H9 (cell line): ENCODE measurements around the gene ARID1B. TPM values are rescaled to one million over a fixed set of nuclear protein-coding genes. Genes with fewer than 3 reads are reported as not detected.

Experiments
- DNase-seq: peaks from one replicate; pipeline ENCODE4 v3.0.0-alpha.2; 2017
- H2AFZ ChIP-seq: one replicate; pipeline ENCODE4 v1.6.1; 2013; ENCODE audit warnings: mild to moderate bottlenecking, low read length, control low read depth, moderate library complexity
- H2AK5ac ChIP-seq: 2 replicates; pipeline ENCODE4 v1.6.1; 2013; ENCODE audit warnings: low read length, control low read depth, mixed read lengths; ENCODE audit not compliant: insufficient read length
- H2BK120ac ChIP-seq: one replicate; pipeline ENCODE4 v1.6.1; 2013; ENCODE audit warnings: low read depth, mild to moderate bottlenecking, low read length, control low read depth, inconsistent platforms; ENCODE audit not compliant: poor library complexity, severe bottlenecking
- H2BK12ac ChIP-seq: 2 replicates; pipeline ENCODE4 v1.6.1; 2013; ENCODE audit warnings: low read length, control low read depth, mixed read lengths, low read depth; ENCODE audit not compliant: insufficient read length
- H2BK15ac ChIP-seq: 2 replicates; pipeline ENCODE4 v1.6.1; 2013; ENCODE audit warnings: low read depth, low read length, control low read depth
- H2BK20ac ChIP-seq: one replicate; pipeline ENCODE4 v1.6.1; 2013; ENCODE audit warnings: low read depth, mild to moderate bottlenecking, low read length, control low read depth, inconsistent platforms; ENCODE audit not compliant: poor library complexity, severe bottlenecking
- H2BK5ac ChIP-seq: 2 replicates; pipeline ENCODE4 v1.6.1; 2013; ENCODE audit warnings: low read length, control low read depth, mixed read lengths; ENCODE audit not compliant: insufficient read length
- H3K14ac ChIP-seq: 2 replicates; pipeline ENCODE4 v1.6.1; 2013; ENCODE audit warnings: low read length, control low read depth; ENCODE audit not compliant: insufficient read depth
- H3K18ac ChIP-seq: 2 replicates; pipeline ENCODE4 v1.6.1; 2013; ENCODE audit warnings: low read depth, mild to moderate bottlenecking, mixed read lengths, low read length, control low read depth; ENCODE audit not compliant: insufficient read length
- H3K23ac ChIP-seq: 2 replicates; pipeline ENCODE4 v1.6.1; 2013; ENCODE audit warnings: low read length, control low read depth, mixed read lengths, low read depth; ENCODE audit not compliant: insufficient read length
- H3K23me2 ChIP-seq: 2 replicates; pipeline ENCODE4 v1.6.1; 2013; ENCODE audit warnings: low read depth, mild to moderate bottlenecking, mixed read lengths, low read length, control low read depth; ENCODE audit not compliant: insufficient read length, poor library complexity, severe bottlenecking
- H3K27ac ChIP-seq: 2 replicates; pipeline ENCODE4 v1.5.1; 2013; ENCODE audit warnings: low read length, control low read depth, mixed read lengths, low read depth; ENCODE audit not compliant: insufficient read length
- H3K27me3 ChIP-seq: 2 replicates; pipeline ENCODE4 v1.6.1; 2013; ENCODE audit warnings: low read length, control low read depth, inconsistent platforms; ENCODE audit not compliant: insufficient read depth
- H3K4ac ChIP-seq: 2 replicates; pipeline ENCODE4 v1.6.1; 2013; ENCODE audit warnings: low read depth, mild to moderate bottlenecking, control low read depth, inconsistent platforms, low read length, moderate library complexity
- H3K4me1 ChIP-seq: 2 replicates; pipeline ENCODE4 v1.6.1; 2013; ENCODE audit warnings: low read length, control low read depth, inconsistent platforms; ENCODE audit not compliant: insufficient read depth
- H3K4me2 ChIP-seq: 2 replicates; pipeline ENCODE4 v1.6.1; 2013; ENCODE audit warnings: low read length, control low read depth, mixed read lengths; ENCODE audit not compliant: insufficient read length, insufficient read depth
- H3K56ac ChIP-seq: 2 replicates; pipeline ENCODE4 v1.6.1; 2013; ENCODE audit warnings: low read depth, mild to moderate bottlenecking, mixed read lengths, low read length, control low read depth; ENCODE audit not compliant: insufficient read length
- H3K79me1 ChIP-seq: 2 replicates; pipeline ENCODE4 v1.6.1; 2013; ENCODE audit warnings: low read depth, mild to moderate bottlenecking, moderate library complexity, low read length, control low read depth, inconsistent platforms; ENCODE audit not compliant: insufficient read depth, poor library complexity, severe bottlenecking
- H3K79me2 ChIP-seq: 2 replicates; pipeline ENCODE4 v1.6.1; 2013; ENCODE audit warnings: low read length, control low read depth, inconsistent platforms; ENCODE audit not compliant: insufficient read depth
- H3K9ac ChIP-seq: 2 replicates; pipeline ENCODE4 v1.6.1; 2013; ENCODE audit warnings: low read length, control low read depth, mixed read lengths; ENCODE audit not compliant: insufficient read length; ENCODE audit errors: extremely low read depth
- H3K9me3 ChIP-seq: one replicate; pipeline ENCODE4 v1.6.1; 2013; ENCODE audit warnings: low read depth, low read length, inconsistent platforms; ENCODE audit not compliant: control insufficient read depth
- H3T11ph ChIP-seq: one replicate; pipeline ENCODE4 v1.6.1; 2013; ENCODE audit warnings: mild to moderate bottlenecking, low read length, control low read depth, inconsistent platforms
- H4K20me1 ChIP-seq: one replicate; pipeline ENCODE4 v1.6.1; 2013; ENCODE audit not compliant: control insufficient read depth, insufficient read length, insufficient read depth
- H4K5ac ChIP-seq: 2 replicates; pipeline ENCODE4 v1.6.1; 2013; ENCODE audit warnings: low read depth, mild to moderate bottlenecking, mixed read lengths, low read length, control low read depth; ENCODE audit not compliant: insufficient read length
- H4K8ac ChIP-seq: replicated peaks from 2 replicates; pipeline ENCODE4 v1.6.1; 2013; ENCODE audit warnings: low read length, control low read depth, mixed read lengths, low read depth; ENCODE audit not compliant: insufficient read length
- H4K91ac ChIP-seq: 2 replicates; pipeline ENCODE4 v1.6.1; 2013; ENCODE audit warnings: low read depth, mild to moderate bottlenecking, moderate library complexity, mixed read lengths, low read length, control low read depth; ENCODE audit not compliant: insufficient read length
- H3K27ac Mint-ChIP-seq, 3 experiments: 2 replicates in 2 of 3; 3 replicates in 1 of 3; pipeline ENCODE4 v1.8.0; 2020 to 2021; ENCODE audit warnings: mixed read lengths in 3 of 3, mild to moderate bottlenecking in 1 of 3, moderate library complexity in 1 of 3
- H3K27me3 Mint-ChIP-seq: 2 replicates; pipeline ENCODE4 v1.8.0; 2021; ENCODE audit warnings: low read depth, mild to moderate bottlenecking, moderate library complexity, mixed read lengths
- H3K36me3 Mint-ChIP-seq, 3 experiments: 2 replicates in 2 of 3; 3 replicates in 1 of 3; pipeline ENCODE4 v1.8.0; 2020 to 2021; ENCODE audit warnings: low read depth in 3 of 3, mixed read lengths in 3 of 3; ENCODE audit not compliant: insufficient read depth in 1 of 3
- H3K4me1 Mint-ChIP-seq, 2 experiments: 2 replicates each; pipeline ENCODE4 v1.8.0; 2020; ENCODE audit warnings: mixed read lengths in 2 of 2
- H3K4me3 Mint-ChIP-seq, 2 experiments: 2 replicates in 1 of 2; 3 replicates in 1 of 2; pipeline ENCODE4 v1.8.0; 2020 to 2021; ENCODE audit warnings: mild to moderate bottlenecking in 2 of 2, mixed read lengths in 2 of 2, moderate library complexity in 1 of 2
- H3K9me3 Mint-ChIP-seq, 2 experiments: 2 replicates in 1 of 2; 3 replicates in 1 of 2; pipeline ENCODE4 v1.8.0; 2020; ENCODE audit warnings: mild to moderate bottlenecking in 2 of 2, mixed read lengths in 2 of 2, moderate library complexity in 1 of 2
- CTCF ChIP-seq: fragments of 200-600 bp; sonication (generic); conservative IDR thresholded peaks from 3 replicates; pipeline ENCODE4 v1.8.0; 2021; ENCODE audit warnings: antibody characterized with exemption, mild to moderate bottlenecking
- WGBS: extraction: QIAGEN DNeasy Blood & Tissue Kit; methylation state at CpG from one replicate; pipeline ENCODE4 v1.1.7; 2013; ENCODE audit warnings: missing lambda C conversion rate, low lambda C conversion rate, mixed read lengths; ENCODE audit not compliant: insufficient read length; ENCODE audit errors: extremely low coverage; 5-methylcytosine and 5-hydroxymethylcytosine counted together
- total RNA-seq: library from RNA; stranded (reverse); gene quantifications from 2 replicates; pipeline ENCODE4 v1.2.1, GENCODE V29; 2021

Gene ARID1B
- total RNA-seq, 1 experiment from 2014 or later = 88.2 TPM

- H3K56ac ChIP-seq = no peak overlapping the region
- H3K23me2 ChIP-seq = no peaks in the 10 kb centered on the region
- no peaks in the 10 kb centered on the region for H3K9me3 ChIP-seq
- Mint-ChIP-seq H3K4me1 (peaks cover 14 to 22% of the 10 kb centered on the region in 2 experiments), H3K27ac (peak overlapping the region in 1 of 3 experiments; percentile 28; a peak in 2 of 7 replicates), H3K36me3 (peaks cover 3 to 17% (median 13%) of the 10 kb centered on the region in 3 experiments), H3K27me3 (no peaks in the 10 kb centered on the region), H3K4me3 (no peak overlapping the region; a peak in 1 of 5 replicates), H3K9me3 (no peaks in the 10 kb centered on the region)
- H3K4me1 ChIP-seq = no peaks in the 10 kb centered on the region
- no peak overlapping the region for H3K27ac ChIP-seq
- H3K79me2 ChIP-seq = no peaks in the 10 kb centered on the region
- no peak overlapping the region for H4K5ac ChIP-seq
- WGBS = no CpG with 5 or more reads among the region's 5 CpGs
- no peak overlapping the region for H3K4me2 ChIP-seq
- H4K91ac ChIP-seq = no peak overlapping the region
- no peak overlapping the region for H2BK5ac ChIP-seq
- no peaks in the 10 kb centered on the region for H3K79me1 ChIP-seq
- H4K8ac ChIP-seq = no peak overlapping the region
- H3K18ac ChIP-seq = no peak overlapping the region
- H2BK120ac ChIP-seq = no peak overlapping the region
- no peak overlapping the region for H2AK5ac ChIP-seq
- H3T11ph ChIP-seq = no peak overlapping the region
- H2AFZ ChIP-seq = no peak overlapping the region
- H4K20me1 ChIP-seq = no peaks in the 10 kb centered on the region
- DNase-seq = no peak
- no peak overlapping the region for H3K23ac ChIP-seq
- no peak overlapping the region for H2BK20ac ChIP-seq
- no peak overlapping the region for H3K14ac ChIP-seq
- H2BK12ac ChIP-seq = no peak overlapping the region
- no peak overlapping the region for H3K4ac ChIP-seq
- no peak overlapping the region for H3K9ac ChIP-seq
- no peak overlapping the region for H2BK15ac ChIP-seq
- H3K27me3 ChIP-seq = no peaks in the 10 kb centered on the region
- no peak for TF ChIP-seq CTCF
These were observed 395.8 kb downstream of the ARID1B start for GRCh38 chr6:157172830-157173536.
